Left renal pelvis (tissue), 4 donors: Measurements from ENCODE around the gene MIEF1. TPM values are rescaled to one million over a fixed set of nuclear protein-coding genes. Genes with fewer than 3 reads are reported as not detected.

Experiments used
- DNase-seq, 4 donors: peaks; one replicate each; pipeline ENCODE4 v3.0.0-alpha.2; 2013; ENCODE audit warnings: low read depth in 4 of 4, low spot score in 3 of 4
- polyA plus RNA-seq, 4 donors: library from polyadenylated mRNA; unstranded; fragments of 120-200 nt; gene quantifications; one replicate each; pipeline ENCODE4 v1.2.1, GENCODE V29; 2013; ENCODE audit not compliant: insufficient read length in 4 of 4

Gene MIEF1
- polyA plus RNA-seq = 10 to 100 TPM; 23.3 to 37.1 (median 33.9) TPM

DNA sequence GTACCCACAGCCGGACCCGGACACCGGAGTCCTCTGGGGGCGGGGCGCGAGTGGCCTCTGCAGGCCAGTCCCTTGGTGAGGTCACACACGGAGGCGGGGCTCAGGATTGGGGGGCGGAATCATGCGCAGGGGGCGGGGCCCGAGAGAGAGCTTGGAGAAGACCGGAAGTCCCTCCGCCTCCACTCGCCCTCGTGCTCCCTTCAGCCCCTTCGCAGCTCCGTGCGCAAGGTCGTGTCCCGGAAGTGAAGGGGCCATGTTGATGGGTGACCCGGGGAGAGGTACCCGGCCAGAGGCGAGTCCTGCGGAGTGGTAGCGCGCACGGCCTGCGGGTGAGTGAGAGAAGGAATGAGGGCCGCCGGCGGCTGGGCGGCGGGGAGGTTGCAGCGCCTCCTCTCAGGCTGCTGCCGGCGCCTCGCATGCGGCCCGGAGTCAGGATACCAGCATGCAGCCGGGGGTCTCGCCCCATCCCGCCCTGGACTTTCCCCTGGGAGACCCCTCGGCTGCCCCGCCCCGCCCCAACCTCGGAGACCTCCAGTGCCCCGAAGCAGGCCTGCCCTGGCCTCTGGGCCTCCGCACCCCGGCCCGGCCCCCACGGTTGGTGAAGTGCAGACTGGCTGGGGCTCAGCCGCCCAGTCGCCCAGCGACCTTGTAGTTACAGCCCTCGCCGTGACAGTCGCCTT, at the start of gene MIEF1:
MIEF1 (plus strand) TSS at position 182 of the 680 bp plus-strand sequence. CDS start 9,005 bp downstream, outside the sequence.
- peak; percentile 88 to 95 (median 92) for DNase-seq

DNA sequence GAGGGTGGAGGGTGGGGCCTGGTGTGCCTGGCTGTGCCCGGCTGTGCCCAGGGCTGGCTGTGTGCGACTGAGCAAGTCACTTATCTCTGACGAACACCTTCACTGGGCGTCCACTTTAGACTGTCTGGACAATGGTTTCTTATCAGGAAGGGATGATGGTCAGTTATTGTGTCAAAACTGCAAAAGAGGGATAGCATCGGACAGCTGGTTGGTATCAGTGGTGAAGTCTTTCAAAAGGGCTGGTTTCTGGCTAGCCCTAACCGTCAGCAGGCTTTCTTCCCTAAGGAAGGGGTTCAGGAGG, 49.4 kb upstream of the MIEF1 start:
- no peak for DNase-seq

DNA sequence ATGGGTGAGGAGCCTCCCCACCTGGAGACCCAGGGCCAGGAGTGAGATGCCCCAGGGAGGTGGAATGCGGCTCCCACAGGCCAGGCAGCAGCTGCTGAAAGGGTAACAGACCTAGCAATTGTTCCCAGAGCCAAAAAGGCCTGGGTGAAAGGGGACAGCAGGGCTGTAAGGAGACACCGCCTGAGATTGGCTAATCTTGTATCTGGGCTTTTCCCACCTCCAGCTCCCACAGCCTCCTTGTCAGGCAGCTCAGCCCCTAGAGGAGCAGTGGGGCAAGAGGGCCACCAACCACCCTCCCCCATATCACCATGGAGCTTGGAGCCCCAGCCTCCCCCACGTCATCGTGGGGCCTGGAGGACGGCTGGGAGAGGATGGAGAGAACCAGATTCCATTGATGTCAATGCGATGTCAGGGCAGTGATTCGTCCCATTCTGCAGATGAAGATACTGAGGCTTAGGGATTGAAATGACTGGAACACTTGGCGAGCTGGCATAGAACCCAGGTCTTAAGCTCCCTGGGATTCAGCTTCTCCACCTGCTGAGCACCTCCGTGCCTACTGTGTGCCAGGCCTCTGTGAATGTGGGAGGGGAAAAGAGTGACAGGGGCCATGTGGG, 48.2 kb upstream of the MIEF1 start:
- DNase-seq = no peak

DNA sequence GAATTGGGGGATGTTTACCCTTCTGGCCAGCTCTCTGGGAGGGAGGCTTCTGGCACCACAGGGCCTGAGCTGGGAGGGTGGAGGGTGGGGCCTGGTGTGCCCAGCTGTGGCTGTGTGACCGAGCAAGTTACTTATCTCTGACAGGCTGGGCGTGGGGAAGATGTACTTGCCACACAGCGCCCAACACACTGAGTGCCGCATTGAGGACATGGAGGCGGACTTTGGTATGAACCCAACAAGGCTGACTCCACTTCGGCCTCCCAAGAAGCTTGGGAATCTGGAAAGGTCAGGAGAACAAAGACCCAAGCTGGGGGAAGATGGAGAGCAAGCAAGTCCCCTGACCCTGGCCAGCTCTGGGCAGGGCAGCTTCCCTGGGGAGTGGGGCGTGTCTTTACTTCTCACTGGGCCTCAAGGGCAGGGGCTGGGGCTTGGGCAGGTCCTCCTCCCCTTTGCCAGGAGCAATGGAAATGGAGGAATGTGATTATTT, 47.7 kb upstream of the MIEF1 start:
- DNase-seq = no peak

DNA sequence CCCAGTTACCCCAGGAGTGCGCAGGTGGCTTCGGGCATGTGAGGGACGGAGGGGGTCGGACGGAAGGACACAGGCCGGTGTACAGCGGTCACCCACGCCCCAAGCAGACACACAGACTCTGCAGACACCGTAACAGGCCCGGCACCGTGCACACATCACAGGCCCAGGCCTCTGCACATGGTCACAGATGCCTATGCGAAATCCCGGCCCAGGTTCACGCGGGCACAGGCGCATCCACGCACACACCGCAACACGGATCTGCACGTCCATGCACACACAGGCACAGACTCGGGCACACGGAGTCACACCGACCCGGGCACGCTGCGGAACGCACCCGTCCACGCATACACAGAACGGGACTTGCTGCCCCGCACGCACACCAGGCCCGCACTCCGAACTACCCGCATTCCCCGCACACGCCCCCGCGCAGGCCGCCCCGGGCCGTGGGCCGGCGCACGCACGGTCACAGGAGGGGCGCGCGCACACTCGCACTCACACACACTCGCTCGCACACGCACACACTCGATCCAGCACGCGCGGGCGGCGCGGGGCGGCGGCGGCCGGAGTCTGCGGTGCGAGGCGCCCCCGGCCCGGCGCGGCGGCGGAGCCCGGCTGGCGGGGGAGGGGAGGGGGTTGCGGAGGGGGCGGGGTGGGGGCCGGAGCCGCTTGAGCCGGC, 45.4 kb upstream of the MIEF1 start, which contains the start of gene MGAT3:
MGAT3 (plus strand) TSS at position 491 of the 676 bp plus-strand sequence. CDS start 30,336 bp downstream, outside the sequence.
- DNase-seq = no peak

DNA sequence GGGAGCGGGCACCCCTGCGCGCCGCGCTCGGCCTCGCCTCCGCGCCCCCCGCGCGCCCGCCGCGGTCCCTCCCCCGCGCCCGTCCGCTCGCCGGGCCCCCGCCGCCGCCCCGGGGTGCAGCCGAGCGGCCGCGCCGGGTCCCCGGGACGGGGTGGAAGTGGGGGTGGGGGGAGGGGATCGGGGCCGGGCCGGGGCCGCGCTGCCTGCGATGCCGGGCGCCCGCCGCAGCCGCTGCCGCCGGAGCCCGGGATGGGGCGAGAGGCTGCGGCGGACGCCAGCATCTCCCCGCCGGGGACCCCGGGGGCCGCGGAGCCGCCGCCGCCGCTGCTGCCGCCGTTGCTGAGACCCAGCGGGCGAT, 44.9 kb upstream of the MIEF1 start:
- no peak for DNase-seq

DNA sequence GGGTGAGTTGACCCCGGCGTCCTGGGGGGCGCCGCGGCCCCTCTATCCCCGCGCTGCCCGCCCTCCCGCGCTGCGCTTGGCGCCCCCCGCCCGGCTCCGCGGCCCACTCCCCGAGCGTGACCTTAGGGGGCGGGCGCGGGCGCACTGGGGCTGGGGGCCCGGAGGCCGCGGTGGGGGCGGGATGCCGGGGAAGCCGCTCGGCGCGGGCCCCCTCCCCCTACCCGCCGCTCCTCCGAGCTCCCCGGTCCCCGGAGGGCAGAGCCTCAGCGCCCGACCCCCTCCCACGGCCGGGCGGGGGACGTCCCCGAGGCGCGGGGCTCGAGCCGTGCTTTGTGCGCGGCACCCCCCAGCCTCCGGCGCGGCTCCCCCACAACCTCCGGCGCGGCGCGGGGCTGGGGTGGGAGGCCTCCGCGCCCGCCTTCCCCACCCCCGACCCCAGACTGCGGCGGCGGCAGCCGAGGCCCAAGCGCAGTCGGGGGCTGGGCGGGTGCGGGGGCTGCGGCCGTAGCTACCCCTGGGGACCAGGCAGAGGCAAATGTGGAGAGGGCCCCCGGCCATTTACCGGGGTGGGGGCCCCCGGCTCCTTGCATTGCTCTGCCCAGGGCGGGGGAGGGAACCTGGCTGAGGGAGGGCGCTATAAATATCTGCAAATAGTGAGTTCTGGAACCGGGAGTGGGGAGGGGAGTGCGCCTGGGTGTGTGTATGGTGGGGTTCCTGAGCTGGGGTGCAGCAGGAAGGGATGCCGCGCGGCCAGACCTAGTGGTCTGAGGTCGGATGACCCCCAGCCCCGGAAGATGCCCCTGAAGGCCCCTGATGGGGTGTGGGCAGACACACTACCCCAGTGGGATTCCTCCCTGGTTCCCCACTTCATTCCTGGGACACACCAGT, 44.3 kb upstream of the MIEF1 start:
- DNase-seq = no peak

DNA sequence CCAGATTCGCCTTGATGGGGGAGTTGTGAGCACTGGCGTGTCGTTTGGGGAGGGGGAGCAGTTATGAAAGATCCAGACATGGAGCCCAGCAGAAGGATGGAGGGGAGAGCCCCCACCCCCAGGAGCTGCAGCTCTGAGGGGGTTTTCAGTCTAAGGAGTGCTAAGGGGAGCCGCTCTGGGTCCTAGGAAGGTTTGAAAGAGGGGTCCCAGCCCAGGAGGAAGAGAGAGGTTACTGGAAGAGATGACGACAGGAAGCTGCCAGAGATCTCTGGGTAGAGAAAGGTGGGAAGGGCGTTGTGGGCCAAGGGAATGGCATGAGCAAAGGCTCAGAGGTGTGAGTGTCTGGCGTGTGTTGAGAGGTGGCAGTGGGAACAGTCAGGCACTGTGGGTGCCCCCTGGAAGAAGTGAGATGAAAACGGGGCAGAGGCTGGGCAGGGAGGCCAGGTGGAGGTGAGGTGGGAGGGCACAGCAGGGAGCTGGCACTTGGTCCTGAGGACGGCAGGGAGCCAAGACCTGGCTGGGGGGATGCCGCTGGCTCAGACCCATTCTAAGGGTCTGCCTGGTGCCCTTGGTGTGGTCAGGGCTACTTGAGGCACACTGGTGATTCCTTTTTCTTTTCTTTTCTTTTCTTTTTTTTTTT, 43.5 kb upstream of the MIEF1 start:
- no peak for DNase-seq

DNA sequence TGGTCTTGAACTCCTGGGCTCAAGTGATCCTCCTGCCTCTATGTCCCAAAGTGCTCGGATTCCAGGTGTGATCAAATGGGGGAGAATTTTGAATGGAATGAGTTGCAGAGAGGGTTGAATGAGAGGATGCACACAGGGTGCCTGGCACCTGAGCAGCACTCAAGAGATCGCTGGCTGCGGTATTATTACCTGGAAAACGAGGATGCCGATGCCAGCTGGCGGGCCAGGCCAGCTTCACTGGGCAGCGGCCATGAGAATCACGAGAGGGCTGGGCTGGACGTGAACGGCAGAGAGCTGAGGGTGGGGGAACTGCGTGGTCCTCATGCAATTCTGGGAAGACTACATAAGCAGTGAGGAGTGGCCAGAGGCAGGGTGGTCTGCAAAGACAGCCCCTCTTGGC, 42.4 kb upstream of the MIEF1 start:
- DNase-seq = no peak

DNA sequence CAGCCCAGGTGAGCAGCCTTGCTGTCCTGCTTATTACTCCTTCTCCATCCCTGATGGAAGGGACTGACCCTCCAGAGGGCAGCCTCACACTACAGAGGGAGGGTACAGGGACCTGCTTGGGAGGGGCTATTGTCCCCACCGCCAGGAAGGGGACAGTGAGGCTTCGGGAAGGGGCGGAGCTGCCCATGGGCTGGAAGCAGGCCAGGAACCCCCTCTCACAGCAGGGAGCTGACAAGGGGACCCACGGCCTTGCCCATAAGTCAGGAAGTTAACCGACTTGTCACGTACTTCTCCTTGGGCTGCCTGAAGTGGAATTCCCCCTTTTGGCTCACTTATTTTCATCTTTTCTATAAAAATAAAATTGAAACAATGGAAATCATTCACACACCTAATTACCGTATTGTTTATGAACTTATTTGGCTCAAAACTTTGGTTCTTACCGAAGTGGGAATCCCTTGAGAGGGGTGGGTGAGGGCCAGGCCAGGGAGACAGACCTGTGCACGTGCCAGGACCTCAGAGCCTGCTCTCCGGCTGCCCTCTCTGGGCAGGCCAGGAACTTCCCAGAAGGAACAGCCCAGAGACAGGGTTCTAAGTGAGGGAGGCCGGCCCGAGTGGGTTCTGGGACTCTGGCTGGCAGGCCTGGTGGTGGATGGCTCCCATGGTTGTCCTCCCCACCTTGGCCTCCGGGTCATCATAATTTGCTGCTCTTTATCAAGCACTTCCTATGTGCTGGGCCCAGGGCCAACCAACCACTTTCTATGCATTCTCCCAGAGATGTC, 39.5 kb upstream of the MIEF1 start:
- DNase-seq = no peak

DNA sequence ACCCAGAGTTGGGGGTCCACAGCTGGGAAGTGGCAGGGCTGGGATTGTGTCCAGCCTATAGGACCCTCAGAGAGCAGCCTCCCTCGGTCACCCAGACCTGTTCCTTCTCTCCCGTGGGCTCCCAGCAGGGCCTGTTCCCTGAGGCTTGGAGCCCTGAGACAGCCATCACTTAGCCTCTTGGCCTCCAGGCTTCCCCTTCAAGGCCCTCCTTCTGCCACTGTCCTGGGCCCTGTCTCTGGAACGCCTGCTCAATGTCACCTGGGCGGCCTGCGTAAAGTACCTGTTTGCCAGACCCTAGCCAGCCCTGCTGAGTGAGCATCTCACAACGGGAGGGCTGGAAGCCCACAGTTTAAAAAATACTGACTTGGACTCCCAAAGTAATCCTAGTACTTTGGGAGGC, 38.8 kb upstream of the MIEF1 start:
- DNase-seq = no peak

DNA sequence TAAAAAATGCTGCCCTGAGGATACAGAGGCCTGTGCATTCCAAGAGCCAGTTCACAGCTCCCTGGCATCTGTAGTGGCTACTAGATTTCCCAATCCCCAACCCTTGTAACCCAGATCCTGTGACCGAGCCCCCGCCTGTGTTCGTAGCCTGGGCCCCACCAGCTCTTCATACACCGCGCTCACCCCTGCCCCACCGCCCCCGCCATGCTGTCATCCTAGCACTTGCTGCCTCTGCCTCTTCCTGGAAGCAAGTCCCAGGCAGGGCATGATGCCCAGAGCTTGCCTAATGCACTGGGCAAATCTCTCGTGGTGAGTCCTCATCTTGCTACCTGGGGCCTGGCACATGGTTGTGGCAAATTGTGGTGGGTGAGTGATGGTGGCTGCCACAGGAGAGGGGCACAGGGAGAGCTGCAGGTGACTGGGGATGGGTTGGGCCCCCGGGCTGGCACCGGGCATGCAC, 38.1 kb upstream of the MIEF1 start:
- no peak for DNase-seq

DNA sequence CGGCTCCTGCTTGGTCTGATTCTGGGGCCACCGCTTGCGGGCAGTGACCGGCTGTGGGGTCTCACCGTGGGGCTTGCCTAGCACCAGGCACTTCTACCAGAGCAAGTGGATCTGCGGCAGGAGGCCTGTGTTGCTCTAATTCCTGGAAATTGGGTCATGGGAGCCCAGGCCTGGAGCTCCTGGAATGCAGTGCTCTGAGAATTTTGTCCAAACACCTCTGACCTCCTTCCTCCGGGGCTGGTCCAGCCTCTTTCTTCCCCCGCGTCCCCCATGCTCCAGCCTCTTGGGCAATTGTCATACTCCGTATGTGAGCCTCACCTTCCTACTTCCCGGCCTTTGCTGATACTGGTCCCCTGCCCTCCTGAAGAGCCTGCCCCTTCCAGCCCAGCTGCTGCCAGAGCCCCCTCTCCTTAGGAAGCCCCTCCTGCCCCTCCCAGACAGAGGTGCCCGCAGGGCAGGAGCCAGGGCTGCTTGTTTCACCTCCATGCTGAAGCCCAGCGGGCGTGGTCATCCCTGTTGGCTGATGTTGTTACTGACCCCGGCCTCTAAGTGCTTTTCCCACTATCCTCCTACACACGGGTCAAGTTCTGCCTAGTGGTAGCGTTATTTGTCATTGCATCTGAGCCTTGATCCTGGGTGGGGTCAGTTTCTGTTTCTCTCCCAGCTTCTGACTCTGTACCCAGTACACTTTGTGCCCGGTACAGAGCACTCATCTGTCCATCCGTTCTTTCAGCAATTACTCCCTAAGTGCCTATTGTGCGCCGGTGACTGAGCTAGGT, 35.7 kb upstream of the MIEF1 start:
- DNase-seq = no peak

DNA sequence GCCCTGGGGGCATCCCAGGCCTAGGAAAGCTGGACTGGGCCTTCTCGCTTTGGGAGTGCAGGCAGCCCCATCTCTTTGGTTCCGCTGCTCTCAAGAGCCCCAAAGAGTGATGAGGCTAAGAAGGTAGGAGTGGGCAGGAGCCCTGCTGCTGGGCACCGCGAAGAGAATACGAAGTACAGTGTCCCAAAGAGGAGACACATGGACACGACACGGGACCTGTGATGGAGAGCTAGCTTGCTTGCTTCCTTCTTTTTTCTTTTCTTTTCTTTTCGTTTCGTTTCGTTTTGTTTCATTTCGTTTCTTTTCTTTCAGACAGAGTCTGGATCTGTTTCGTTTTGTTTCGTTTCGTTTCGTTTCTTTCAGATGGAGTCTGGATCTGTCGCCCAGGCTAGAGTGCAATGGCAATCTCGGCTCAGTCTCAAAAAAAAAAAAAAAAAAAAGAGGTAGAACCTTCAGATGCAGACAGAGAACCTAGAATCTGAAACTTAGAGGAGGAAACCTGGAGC, 34.6 kb upstream of the MIEF1 start:
- DNase-seq = no peak

DNA sequence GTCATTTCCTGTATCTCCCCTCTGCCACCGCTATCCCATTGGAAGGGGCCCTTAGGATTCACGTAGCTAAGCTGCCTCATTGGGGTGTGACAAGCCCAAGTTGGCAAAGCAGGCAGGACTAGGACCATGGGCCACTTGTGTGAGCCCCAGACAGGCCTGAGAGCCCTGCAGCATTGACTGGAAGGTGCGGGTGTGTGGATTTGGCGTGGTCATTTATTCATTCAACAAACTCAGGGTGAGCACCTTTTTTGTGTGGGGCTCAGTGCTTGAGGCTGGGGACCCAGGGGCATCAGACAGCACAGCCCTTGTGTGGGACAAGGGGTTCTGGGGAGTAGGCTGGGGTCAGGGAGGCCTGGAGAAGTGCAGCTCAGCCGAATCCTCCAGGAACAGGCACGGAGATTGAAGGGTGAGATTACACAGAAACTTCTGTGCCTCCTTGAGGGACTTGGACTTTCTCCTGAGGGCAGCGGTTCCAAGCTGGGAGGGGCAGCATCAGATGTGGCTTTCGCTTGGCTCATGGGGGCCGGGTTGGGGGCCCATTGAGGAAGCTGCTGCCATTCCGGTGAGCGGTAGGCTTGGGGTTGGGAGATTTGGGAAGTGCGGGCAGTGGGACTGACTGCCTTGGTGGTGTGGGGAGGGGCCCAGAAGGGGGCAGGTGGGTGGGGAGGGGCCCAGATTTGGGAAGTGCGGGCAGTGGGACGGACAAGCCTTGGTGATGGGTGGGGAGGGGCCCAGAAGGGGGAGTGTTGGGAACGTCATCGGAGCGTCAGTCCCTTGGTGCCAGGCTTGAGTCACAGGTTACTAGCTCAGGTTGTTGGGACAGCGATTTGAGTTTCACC, 33.4 kb upstream of the MIEF1 start:
- no peak for DNase-seq

DNA sequence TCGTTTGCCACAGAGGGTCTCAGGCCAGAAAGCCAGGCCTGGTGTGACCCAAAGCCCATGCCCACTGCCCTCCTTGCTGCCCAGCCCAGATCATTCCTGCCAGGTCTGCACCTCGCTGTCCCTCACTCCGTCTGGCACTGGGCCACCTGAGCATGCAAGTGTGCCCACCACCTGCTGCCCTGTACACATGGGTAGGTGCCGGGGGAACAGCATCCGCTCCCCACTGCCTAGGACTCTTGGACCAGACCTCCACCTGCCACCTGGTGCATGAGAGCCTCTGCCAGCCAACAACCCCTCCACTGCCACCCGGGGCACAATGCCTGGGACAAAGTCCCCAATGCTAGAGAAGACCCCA, 32.8 kb upstream of the MIEF1 start:
- no peak for DNase-seq

DNA sequence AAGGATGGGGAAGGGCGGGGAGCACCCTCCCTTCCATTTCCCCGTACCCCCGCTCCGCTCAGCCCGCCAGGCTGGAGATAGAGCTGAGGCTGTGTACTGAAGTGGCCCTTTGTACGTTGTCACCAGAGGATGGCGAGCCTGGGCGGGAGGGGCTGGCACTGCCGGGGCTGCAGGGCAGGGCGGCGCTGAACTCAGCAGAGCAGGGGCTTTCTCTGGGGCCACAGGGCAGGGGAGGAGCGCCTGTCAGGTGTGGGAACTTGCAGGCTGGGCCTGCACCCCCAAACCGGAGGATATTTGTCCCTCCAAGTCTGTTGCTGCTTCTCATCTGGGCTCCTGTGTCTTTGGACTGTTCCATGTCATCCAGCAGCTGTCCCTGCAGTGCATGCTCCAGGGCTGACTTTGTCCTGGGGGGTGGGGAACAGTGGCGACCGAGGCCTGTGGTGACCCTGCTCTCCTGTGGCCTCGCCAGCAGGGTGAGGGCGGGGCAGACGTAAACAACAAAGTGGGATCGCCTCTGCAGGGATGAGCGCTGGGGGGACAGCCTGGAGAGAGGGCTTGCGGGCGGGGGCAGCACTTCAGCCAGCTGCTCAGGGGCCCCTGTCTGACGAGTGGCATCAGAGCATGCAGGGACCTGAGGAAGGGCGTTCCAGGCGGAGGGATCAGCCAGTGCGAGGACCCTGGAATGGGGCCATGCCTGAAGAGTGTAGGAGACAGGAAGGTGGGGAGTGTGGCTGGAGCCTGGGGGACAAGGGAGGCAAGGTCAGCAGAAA, 32.2 kb upstream of the MIEF1 start:
- DNase-seq = no peak
